GM21723 (cell line): ENCODE data around the gene IQCM.
"Not testable (repeated sequence)": the region's sequence is repeated elsewhere in the genome, so short reads cannot be mapped to it uniquely, and the experiment has no call there.

Experiments used
- ATAC-seq: cut with Tn5 transposase; IDR thresholded peaks from one replicate; pipeline ENCODE4 v1.9.1; 2021; ENCODE audit warnings: mild to moderate bottlenecking, moderate library complexity; ENCODE audit not compliant: unreplicated experiment

IQCM gene

GRCh38 chr4:149595500-149595899 is 220.1 kb downstream of the IQCM start:
- ATAC-seq = no peak

- ATAC-seq = no peak
These were observed 225.8 kb downstream of the IQCM start for GRCh38 chr4:149589826-149590225.

GRCh38 chr4:149584722-149585121 is 230.9 kb downstream of the IQCM start:
- no peak for ATAC-seq

- peak; percentile 81 for ATAC-seq
These were observed 240.7 kb downstream of the IQCM start for GRCh38 chr4:149574971-149575370.

GRCh38 chr4:149572716-149573115 is 242.9 kb downstream of the IQCM start:
- ATAC-seq = no peak

GRCh38 chr4:149555799-149556198 is 259.8 kb downstream of the IQCM start:
- ATAC-seq = no peak

- ATAC-seq = no peak
These were observed 260.5 kb downstream of the IQCM start for GRCh38 chr4:149555146-149555545.

- ATAC-seq = no peak
These were observed 261.6 kb downstream of the IQCM start for GRCh38 chr4:149553959-149554520.

- no peak for ATAC-seq
These were observed 263.0 kb downstream of the IQCM start for GRCh38 chr4:149552601-149553000.

- ATAC-seq = no peak
These were observed 265.7 kb downstream of the IQCM start for GRCh38 chr4:149549911-149550310.

- no peak for ATAC-seq
These were observed 280.9 kb downstream of the IQCM start for GRCh38 chr4:149534779-149535178.

- no peak for ATAC-seq
These were observed 283.8 kb downstream of the IQCM start for GRCh38 chr4:149531861-149532260.

GRCh38 chr4:149523039-149523438 is 292.6 kb downstream of the IQCM start:
- ATAC-seq = no peak

GRCh38 chr4:149521611-149522425 is 293.8 kb downstream of the IQCM start:
- ATAC-seq = no peak

- no peak for ATAC-seq
These were observed 297.2 kb downstream of the IQCM start for GRCh38 chr4:149518471-149518870.

GRCh38 chr4:149513081-149513480 is 302.6 kb downstream of the IQCM start:
- no peak for ATAC-seq

- ATAC-seq = no peak
These were observed 303.1 kb downstream of the IQCM start for GRCh38 chr4:149512501-149512900.

- no peak for ATAC-seq
These were observed 303.9 kb downstream of the IQCM start for GRCh38 chr4:149511558-149512298.

- not testable (repeated sequence) for ATAC-seq
These were observed 308.3 kb downstream of the IQCM start for GRCh38 chr4:149507309-149507708.

GRCh38 chr4:149500806-149501205 is 314.8 kb downstream of the IQCM start:
- ATAC-seq = no peak

- no peak for ATAC-seq
These were observed 315.9 kb downstream of the IQCM start for GRCh38 chr4:149499726-149500125.

GRCh38 chr4:149498246-149498645 is 317.4 kb downstream of the IQCM start:
- ATAC-seq = no peak
